WTC11 (cell line): ENCODE measurements around the gene RANBP10. TPM values are rescaled to one million over a fixed set of nuclear protein-coding genes. Genes with fewer than 3 reads are reported as not detected.

Experiments used
- ATAC-seq: fragments of 200-7000 bp; cut with Tn5 transposase; 2 replicates; pipeline ENCODE4 v1.10.0; 2021; ENCODE audit warnings: mild to moderate bottlenecking, moderate library complexity
- CTCF ChIA-PET: fragments of 300-600 bp; sonication (Branson Sonifier 250); formaldehyde crosslinking; loops from one replicate; lab custom pipeline; 2021; ENCODE audit warnings: antibody characterized with exemption; lab: Charles Lee
- POLR2A ChIA-PET: fragments of 350-600 bp; sonication (Branson Sonifier 250); formaldehyde crosslinking; loops from one replicate; lab custom pipeline; 2021; ENCODE audit warnings: antibody characterized with exemption; lab: Charles Lee
- DNase-seq: peaks from one replicate; pipeline ENCODE4 v3.0.0; 2021; ENCODE audit warnings: low spot score
- H3K27ac Mint-ChIP-seq: 2 replicates; pipeline ENCODE4 v1.8.0; 2021; ENCODE audit warnings: mixed read lengths
- H3K27me3 Mint-ChIP-seq: 2 replicates; pipeline ENCODE4 v1.8.0; 2021; ENCODE audit warnings: low read depth, mild to moderate bottlenecking, moderate library complexity, mixed read lengths
- H3K36me3 Mint-ChIP-seq: 2 replicates; pipeline ENCODE4 v1.8.0; 2021; ENCODE audit warnings: mixed read lengths
- H3K4me1 Mint-ChIP-seq: 2 replicates; pipeline ENCODE4 v1.8.0; 2022; ENCODE audit warnings: mixed read lengths
- H3K4me3 Mint-ChIP-seq: 2 replicates; pipeline ENCODE4 v1.8.0; 2021; ENCODE audit warnings: mild to moderate bottlenecking, moderate library complexity, mixed read lengths
- H3K9me3 Mint-ChIP-seq: 2 replicates; pipeline ENCODE4 v1.8.0; 2021; ENCODE audit warnings: mixed read lengths
- AR ChIP-seq: fragments of 250-450 bp; sonication (Bioruptor Pico); IDR thresholded peaks from 2 replicates; pipeline ENCODE4 v1.9.0; 2021; ENCODE audit warnings: mild to moderate bottlenecking
- CREB1 ChIP-seq: sonication (generic); formaldehyde crosslinking; IDR thresholded peaks from 2 replicates; pipeline ENCODE4 v1.8.0; 2023; ENCODE audit warnings: mild to moderate bottlenecking, missing genetic modification reagents
- E2F4 ChIP-seq: sonication (generic); formaldehyde crosslinking; IDR thresholded peaks from 2 replicates; pipeline ENCODE4 v1.8.1; 2022; ENCODE audit warnings: low read depth, mild to moderate bottlenecking, moderate library complexity, missing genetic modification reagents, borderline replicate concordance
- ELF4 ChIP-seq: sonication (generic); formaldehyde crosslinking; IDR thresholded peaks from 2 replicates; pipeline ENCODE4 v1.8.1; 2022; ENCODE audit warnings: low read depth, mild to moderate bottlenecking, moderate library complexity, missing genetic modification reagents
- EMX1 ChIP-seq: fragments of 250-450 bp; sonication (Bioruptor Pico); IDR thresholded peaks from 2 replicates; pipeline ENCODE4 v1.8.0; 2021; ENCODE audit warnings: mild to moderate bottlenecking
- ESRRA ChIP-seq: sonication (generic); formaldehyde crosslinking; IDR thresholded peaks from 2 replicates; pipeline ENCODE4 v1.8.1; 2022; ENCODE audit warnings: mild to moderate bottlenecking, missing genetic modification reagents, borderline replicate concordance
- GABPB1 ChIP-seq: sonication (generic); formaldehyde crosslinking; IDR thresholded peaks from 2 replicates; pipeline ENCODE4 v1.8.1; 2023; ENCODE audit warnings: mild to moderate bottlenecking, missing genetic modification reagents
- GTF2I ChIP-seq: fragments of 250-450 bp; sonication (Bioruptor Pico); conservative IDR thresholded peaks from 2 replicates; pipeline ENCODE4 v1.4.0; 2021; ENCODE audit warnings: mild to moderate bottlenecking
- HMGXB4 ChIP-seq: sonication (generic); formaldehyde crosslinking; IDR thresholded peaks from 2 replicates; pipeline ENCODE4 v1.8.1; 2023; ENCODE audit warnings: mild to moderate bottlenecking, moderate library complexity, missing genetic modification reagents
- IRF1 ChIP-seq: sonication (generic); formaldehyde crosslinking; IDR thresholded peaks from 2 replicates; pipeline ENCODE4 v1.8.0; 2023; ENCODE audit warnings: missing genetic modification reagents
- KAT7 ChIP-seq: sonication (generic); formaldehyde crosslinking; IDR thresholded peaks from 2 replicates; pipeline ENCODE4 v1.8.1; 2023; ENCODE audit warnings: missing genetic modification reagents, mild to moderate bottlenecking, borderline replicate concordance
- NFATC4 ChIP-seq: fragments of 250-450 bp; sonication (Bioruptor Pico); IDR thresholded peaks from 2 replicates; pipeline ENCODE4 v1.9.0; 2021; ENCODE audit warnings: mild to moderate bottlenecking
- NR2C2 ChIP-seq: sonication (generic); formaldehyde crosslinking; IDR thresholded peaks from 2 replicates; pipeline ENCODE4 v1.8.0; 2022; ENCODE audit warnings: mild to moderate bottlenecking, missing genetic modification reagents
- PRDM15 ChIP-seq: sonication (generic); formaldehyde crosslinking; IDR thresholded peaks from 2 replicates; pipeline ENCODE4 v1.8.0; 2022; ENCODE audit warnings: missing genetic modification reagents
- RELA ChIP-seq: sonication (generic); formaldehyde crosslinking; IDR thresholded peaks from 2 replicates; pipeline ENCODE4 v1.8.1; 2022; ENCODE audit warnings: missing genetic modification reagents, mild to moderate bottlenecking, borderline replicate concordance
- RORB ChIP-seq: fragments of 250-450 bp; sonication (Bioruptor Pico); IDR thresholded peaks from 2 replicates; pipeline ENCODE4 v1.9.0; 2021; ENCODE audit warnings: mild to moderate bottlenecking
- TEAD4 ChIP-seq: sonication (generic); formaldehyde crosslinking; IDR thresholded peaks from 2 replicates; pipeline ENCODE4 v1.8.0; 2022; ENCODE audit warnings: mild to moderate bottlenecking, missing genetic modification reagents
- TP53 ChIP-seq: sonication (generic); formaldehyde crosslinking; IDR thresholded peaks from 2 replicates; pipeline ENCODE4 v1.8.1; 2023; ENCODE audit warnings: mild to moderate bottlenecking, missing genetic modification reagents
- ZBTB21 ChIP-seq: sonication (generic); formaldehyde crosslinking; IDR thresholded peaks from 2 replicates; pipeline ENCODE4 v1.8.1; 2023; ENCODE audit warnings: mild to moderate bottlenecking, missing genetic modification reagents, borderline replicate concordance
- ZBTB43 ChIP-seq: sonication (generic); formaldehyde crosslinking; IDR thresholded peaks from 2 replicates; pipeline ENCODE4 v1.8.1; 2023; ENCODE audit warnings: mild to moderate bottlenecking, missing genetic modification reagents
- ZNF121 ChIP-seq: sonication (generic); formaldehyde crosslinking; IDR thresholded peaks from 2 replicates; pipeline ENCODE4 v1.8.0; 2023; ENCODE audit warnings: missing genetic modification reagents
- ZNF423 ChIP-seq: fragments of 250-450 bp; sonication (Bioruptor Pico); IDR thresholded peaks from 2 replicates; pipeline ENCODE4 v2.1.2; 2022; ENCODE audit warnings: mild to moderate bottlenecking, moderate library complexity
- ZSCAN18 ChIP-seq: fragments of 250-450 bp; sonication (Bioruptor Pico); IDR thresholded peaks from 2 replicates; pipeline ENCODE4 v2.1.2; 2022; ENCODE audit warnings: mild to moderate bottlenecking, moderate library complexity
- total RNA-seq: library from RNA; stranded (reverse); gene quantifications from 3 replicates; pipeline ENCODE4 v1.2.3, GENCODE V29; 2021

RANBP10 gene
- total RNA-seq, 1 experiment from 2014 or later = 14.0 TPM

- no peak for TF ChIP-seq PRDM15 (CRISPR knock-in tag)
- no peak for TF ChIP-seq AR (CRISPR knock-in tag)
- TF ChIP-seq GABPB1 = no peak
- no peak for TF ChIP-seq EMX1
- TF ChIP-seq GTF2I = no peak
Measured at GRCh38 chr16:67845291-67846062, 39.1 kb upstream of the RANBP10 start (continued).

GRCh38 chr16:67844497-67844896 is 38.1 kb upstream of the RANBP10 start:
- no peak for DNase-seq
- Mint-ChIP-seq H3K36me3 (peaks cover 4% of the 10 kb centered on the region; the same call in 1 of the 2 replicates), H3K27ac (peak overlapping the region; percentile 72; the same call in 1 of the 2 replicates), H3K4me1 (peaks cover 51% of the 10 kb centered on the region), H3K4me3 (peak overlapping the region; percentile 94), H3K27me3 (no peaks in the 10 kb centered on the region), H3K9me3 (no peaks in the 10 kb centered on the region)
- ATAC-seq = no peak
- ChIA-PET POLR2A (interaction anchor here (0.6 to 1.3 kb wide), 4 partner anchors 10 to 363 kb away, joined by 3 to 6 read pairs (median 4); partner anchors contain the start of genes ATP6V0D1, NRN1L, RANBP10 and TSNAXIP1), CTCF (interaction anchor here (0.7 to 4.4 kb wide), 10 partner anchors 11 to 181 kb away, joined by 3 to 58 read pairs (median 6); partner anchors contain the start of genes EDC4 and NRN1L)
- TF ChIP-seq KAT7 (CRISPR knock-in tag) = no peak
- TF ChIP-seq ZBTB21 (CRISPR knock-in tag) = no peak
- TF ChIP-seq TEAD4 (CRISPR knock-in tag) = no peak
- TF ChIP-seq RORB = no peak
- TF ChIP-seq CREB1 = no peak
- no peak for TF ChIP-seq NR2C2
- no peak for TF ChIP-seq IRF1 (CRISPR knock-in tag)
- no peak for TF ChIP-seq ELF4 (CRISPR knock-in tag)
- no peak for TF ChIP-seq TP53 (CRISPR knock-in tag)
- no peak for TF ChIP-seq ZNF121 (CRISPR knock-in tag)
- no peak for TF ChIP-seq E2F4 (CRISPR knock-in tag)
- no peak for TF ChIP-seq ZSCAN18 (CRISPR knock-in tag)
- TF ChIP-seq ZNF423 (CRISPR knock-in tag) = no peak
- TF ChIP-seq ESRRA = no peak
- TF ChIP-seq NFATC4 (CRISPR knock-in tag) = no peak
- TF ChIP-seq HMGXB4 (CRISPR knock-in tag) = no peak
- TF ChIP-seq RELA (CRISPR knock-in tag) = no peak
- TF ChIP-seq ZBTB43 (CRISPR knock-in tag) = no peak
